ENCODE measurements around the gene RPSA.

The RPSA gene

GRCh38 chr3:39385456-39386090, 20.9 kb upstream of the RPSA start:
- no peak for ATAC-seq
- TF ChIP-seq CSRNP3 (CRISPR knock-in tag; IDR thresholded peaks at IDR 0.05) (no peak), GLIS3 (CRISPR knock-in tag; IDR thresholded peaks at IDR 0.05) (no peak)

DNA sequence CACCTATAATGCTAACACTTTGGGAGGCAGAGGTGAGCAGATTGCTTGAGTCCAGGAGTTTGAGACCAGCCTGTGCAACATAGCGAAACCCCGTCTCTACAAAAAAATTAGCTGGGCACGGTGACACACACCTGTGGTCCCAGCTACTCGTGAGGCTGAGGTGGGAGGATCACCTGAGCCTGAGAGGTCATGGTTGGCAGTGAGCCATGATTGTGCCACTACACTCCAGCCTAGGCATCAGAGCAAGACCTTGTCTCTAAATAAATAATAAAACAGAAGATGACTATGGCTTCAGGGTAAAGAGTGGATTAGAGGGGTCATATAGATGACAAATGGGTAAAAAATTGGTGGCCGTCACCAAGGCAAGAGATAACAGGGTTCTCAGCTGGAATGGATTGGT, 20.2 kb upstream of the RPSA start:
- no peak for ATAC-seq

DNA sequence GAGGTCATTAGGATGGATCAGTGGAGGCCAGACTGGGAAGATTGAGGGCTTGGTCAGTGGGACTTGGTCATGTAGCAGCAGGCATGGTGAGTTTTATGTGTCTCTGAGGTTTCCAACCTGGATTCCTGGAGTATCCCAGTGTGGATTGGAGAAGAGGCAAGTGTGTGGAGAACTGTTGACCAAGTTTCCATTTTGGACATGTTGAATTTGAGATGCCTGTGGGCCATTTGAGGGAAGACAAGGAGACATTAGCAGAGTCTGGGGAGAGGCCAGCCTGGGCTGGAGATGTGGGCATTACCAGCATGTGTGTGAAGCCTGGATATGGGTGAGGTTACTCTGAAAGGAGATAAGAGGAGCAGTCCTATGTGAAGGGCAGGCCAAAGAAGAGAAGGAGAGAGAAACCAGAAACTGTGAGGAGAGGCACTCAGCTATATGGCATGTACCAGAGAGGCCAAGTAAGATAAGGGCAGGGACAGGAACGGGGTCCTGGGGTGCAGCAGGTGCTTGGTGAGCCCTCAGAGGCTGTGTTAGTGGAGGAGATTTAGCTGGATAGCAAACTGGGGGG, 19.0 kb upstream of the RPSA start:
- no peak for ATAC-seq
- TF ChIP-seq TSHZ2 (CRISPR knock-in tag; IDR thresholded peaks at IDR 0.05) (no peak), TCF4 (CRISPR knock-in tag; IDR thresholded peaks at IDR 0.05; ENCODE audit: borderline replicate concordance) (no peak), ZFP3 (CRISPR knock-in tag; IDR thresholded peaks at IDR 0.05) (no peak)
- TF ChIP-seq, protein P1, sequence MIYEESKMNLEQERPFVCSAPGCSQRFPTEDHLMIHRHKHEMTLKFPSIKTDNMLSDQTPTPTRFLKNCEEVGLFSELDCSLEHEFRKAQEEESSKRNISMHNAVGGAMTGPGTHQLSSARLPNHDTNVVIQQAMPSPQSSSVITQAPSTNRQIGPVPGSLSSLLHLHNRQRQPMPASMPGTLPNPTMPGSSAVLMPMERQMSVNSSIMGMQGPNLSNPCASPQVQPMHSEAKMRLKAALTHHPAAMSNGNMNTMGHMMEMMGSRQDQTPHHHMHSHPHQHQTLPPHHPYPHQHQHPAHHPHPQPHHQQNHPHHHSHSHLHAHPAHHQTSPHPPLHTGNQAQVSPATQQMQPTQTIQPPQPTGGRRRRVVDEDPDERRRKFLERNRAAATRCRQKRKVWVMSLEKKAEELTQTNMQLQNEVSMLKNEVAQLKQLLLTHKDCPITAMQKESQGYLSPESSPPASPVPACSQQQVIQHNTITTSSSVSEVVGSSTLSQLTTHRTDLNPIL (CRISPR knock-in tag; IDR thresholded peaks at IDR 0.05; ENCODE audit: low read depth): no peak

More for the DNA sequence above, 20.2 kb upstream of the RPSA start:
- TF ChIP-seq ISL1 (CRISPR knock-in tag; IDR thresholded peaks at IDR 0.05) (no peak), GLIS3 (CRISPR knock-in tag; IDR thresholded peaks at IDR 0.05) (no peak), ZC3H10 (CRISPR knock-in tag; IDR thresholded peaks at IDR 0.05) (no peak), ESRRG (CRISPR knock-in tag; IDR thresholded peaks at IDR 0.05) (no peak), CSRNP3 (CRISPR knock-in tag; IDR thresholded peaks at IDR 0.05) (no peak), ZFP3 (CRISPR knock-in tag; IDR thresholded peaks at IDR 0.05) (no peak), SNAI2 (CRISPR knock-in tag; IDR thresholded peaks at IDR 0.05) (no peak), OSR1 (CRISPR knock-in tag; IDR thresholded peaks at IDR 0.05) (no peak), ZNF8 (CRISPR knock-in tag; IDR thresholded peaks at IDR 0.05) (no peak), CSDC2 (CRISPR knock-in tag; IDR thresholded peaks at IDR 0.05) (no peak)

DNA sequence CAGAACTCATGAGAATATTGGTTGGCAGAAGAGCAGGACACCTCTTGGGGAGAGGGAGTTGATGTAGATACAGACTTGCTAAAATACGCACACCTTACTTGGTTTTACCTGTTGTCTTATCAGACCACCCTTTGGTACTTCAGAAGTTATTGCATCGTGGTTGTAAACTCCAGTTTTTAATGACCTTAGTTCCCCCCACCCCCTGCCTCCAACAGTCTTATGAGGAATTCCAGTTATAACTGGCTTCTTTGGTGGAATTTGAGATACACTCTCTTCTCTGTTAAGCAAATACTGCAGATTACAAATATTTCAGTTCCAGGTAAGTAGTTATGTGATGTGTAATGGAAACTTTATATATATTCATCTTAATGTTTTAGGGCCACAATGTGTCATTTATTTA, 18.4 kb upstream of the RPSA start:
- no peak for ATAC-seq
- TF ChIP-seq GLIS3 (CRISPR knock-in tag; IDR thresholded peaks at IDR 0.05) (no peak), OSR1 (CRISPR knock-in tag; IDR thresholded peaks at IDR 0.05) (no peak), CSDC2 (CRISPR knock-in tag; IDR thresholded peaks at IDR 0.05) (no peak), ESRRG (CRISPR knock-in tag; IDR thresholded peaks at IDR 0.05) (no peak), ZFP3 (CRISPR knock-in tag; IDR thresholded peaks at IDR 0.05) (no peak), SNAI2 (CRISPR knock-in tag; IDR thresholded peaks at IDR 0.05) (no peak), TSHZ2 (CRISPR knock-in tag; IDR thresholded peaks at IDR 0.05) (no peak), ZNF70 (CRISPR knock-in tag; IDR thresholded peaks at IDR 0.05) (no peak), ZNF8 (CRISPR knock-in tag; IDR thresholded peaks at IDR 0.05) (no peak), BACH2 (CRISPR knock-in tag; IDR thresholded peaks at IDR 0.05; ENCODE audit: borderline replicate concordance) (no peak)
- TF ChIP-seq, protein P2, sequence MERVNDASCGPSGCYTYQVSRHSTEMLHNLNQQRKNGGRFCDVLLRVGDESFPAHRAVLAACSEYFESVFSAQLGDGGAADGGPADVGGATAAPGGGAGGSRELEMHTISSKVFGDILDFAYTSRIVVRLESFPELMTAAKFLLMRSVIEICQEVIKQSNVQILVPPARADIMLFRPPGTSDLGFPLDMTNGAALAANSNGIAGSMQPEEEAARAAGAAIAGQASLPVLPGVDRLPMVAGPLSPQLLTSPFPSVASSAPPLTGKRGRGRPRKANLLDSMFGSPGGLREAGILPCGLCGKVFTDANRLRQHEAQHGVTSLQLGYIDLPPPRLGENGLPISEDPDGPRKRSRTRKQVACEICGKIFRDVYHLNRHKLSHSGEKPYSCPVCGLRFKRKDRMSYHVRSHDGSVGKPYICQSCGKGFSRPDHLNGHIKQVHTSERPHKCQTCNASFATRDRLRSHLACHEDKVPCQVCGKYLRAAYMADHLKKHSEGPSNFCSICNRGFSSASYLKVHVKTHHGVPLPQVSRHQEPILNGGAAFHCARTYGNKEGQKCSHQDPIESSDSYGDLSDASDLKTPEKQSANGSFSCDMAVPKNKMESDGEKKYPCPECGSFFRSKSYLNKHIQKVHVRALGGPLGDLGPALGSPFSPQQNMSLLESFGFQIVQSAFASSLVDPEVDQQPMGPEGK (CRISPR knock-in tag; IDR thresholded peaks at IDR 0.05; ENCODE audit: borderline replicate concordance): no peak
- TF ChIP-seq, protein P1 (CRISPR knock-in tag; IDR thresholded peaks at IDR 0.05; ENCODE audit: low read depth): no peak

Measured in SK-N-SH treated with all-trans-retinoic acid at 6 μM for 48 hours (cell line).